HG03095 (cell line): ENCODE data around the gene VWA8.
"Not testable (repeated sequence)": the region's sequence is repeated elsewhere in the genome, so short reads cannot be mapped to it uniquely, and the experiment has no call there.

ENCODE experiments used
- ATAC-seq: cut with Tn5 transposase; IDR thresholded peaks from one replicate; pipeline ENCODE4 v1.9.1; 2021; ENCODE audit warnings: moderate library complexity; ENCODE audit not compliant: unreplicated experiment

The VWA8 gene

DNA sequence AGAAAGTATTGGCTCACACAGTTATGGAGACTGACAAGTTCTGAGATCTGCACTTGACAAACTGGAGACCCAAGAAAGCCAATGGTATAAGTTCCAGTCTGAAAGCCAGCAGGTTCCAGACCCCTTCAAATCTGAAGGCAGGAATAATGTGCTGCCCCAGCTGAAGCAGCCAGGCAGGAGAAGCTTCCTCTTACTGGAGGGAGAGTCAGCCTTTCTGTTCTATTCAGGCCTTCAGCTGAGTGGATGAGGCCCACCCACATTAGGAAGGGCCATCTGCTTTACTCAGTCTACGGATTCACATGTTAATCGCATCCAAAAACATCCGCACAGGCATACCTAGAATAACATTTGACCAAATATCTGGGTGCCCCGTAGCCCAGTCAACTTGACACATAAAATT is 8.2 kb upstream of the VWA8 start:
- no peak for ATAC-seq

DNA sequence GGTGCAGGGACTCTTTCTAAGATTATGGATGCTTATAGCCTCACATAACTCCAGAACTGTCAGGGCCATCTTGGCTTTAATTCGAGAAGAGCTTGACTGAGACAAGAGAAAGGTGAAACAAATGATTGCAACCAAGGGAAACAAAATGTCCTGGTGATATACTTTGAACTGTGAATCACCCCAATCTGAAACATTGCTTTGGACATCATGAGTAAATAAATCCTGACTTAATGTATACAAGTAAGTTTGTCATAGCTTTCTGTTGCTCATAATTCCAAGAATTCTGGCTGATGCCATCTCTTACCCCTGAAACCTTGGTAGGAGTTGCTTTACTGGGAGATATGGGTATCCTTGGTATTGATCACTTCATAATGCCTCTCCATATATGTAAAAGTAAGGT is 5.8 kb upstream of the VWA8 start:
- ATAC-seq, result no peak

- no peak for ATAC-seq
Measured at GRCh38 chr13:41962994-41963393, 2.1 kb upstream of the VWA8 start.

DNA sequence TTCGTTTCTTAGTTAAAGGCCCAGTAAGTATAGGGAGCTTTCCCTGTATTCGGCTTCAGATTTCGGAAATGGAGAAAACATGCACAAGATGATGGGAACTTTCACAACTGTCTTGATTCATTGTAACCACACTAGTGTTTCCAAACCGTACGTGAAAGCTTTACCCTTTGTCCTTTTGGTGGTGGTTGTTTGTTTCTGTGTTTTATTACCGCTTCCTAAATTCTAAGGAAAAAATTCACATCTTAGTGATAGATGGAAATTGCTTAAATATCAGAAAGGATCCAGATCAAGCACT is 504 bp upstream of the VWA8 start:
- no peak for ATAC-seq

- ATAC-seq, result no peak
Measured at GRCh38 chr13:41960211-41960636, 685 bp downstream of the VWA8 start.

- no peak for ATAC-seq
Measured at GRCh38 chr13:41956272-41956671, 4.6 kb downstream of the VWA8 start.

DNA sequence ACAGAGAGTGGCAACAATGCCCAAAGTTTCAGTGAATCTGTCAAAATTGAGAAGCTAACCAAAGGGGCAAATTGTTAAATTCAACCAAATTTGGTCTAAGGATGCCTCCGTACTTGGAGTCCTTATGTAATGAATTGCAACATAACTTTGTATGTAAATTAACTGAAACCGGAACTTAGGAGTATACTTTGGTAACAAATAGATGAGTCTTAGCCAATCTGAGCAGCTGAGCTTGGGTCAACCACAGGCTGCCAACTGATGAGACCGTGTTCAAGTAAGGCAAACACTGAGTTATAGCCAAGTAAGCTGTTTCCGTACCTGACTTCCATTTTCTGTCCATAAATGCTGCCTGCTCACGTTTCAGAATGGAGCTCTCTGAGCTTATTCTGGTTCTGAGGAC is 5.3 kb downstream of the VWA8 start:
- no peak for ATAC-seq

GRCh38 chr13:41954226-41954625 is 6.7 kb downstream of the VWA8 start:
- ATAC-seq, result no peak

GRCh38 chr13:41952749-41953148 is 8.2 kb downstream of the VWA8 start:
- no peak for ATAC-seq

GRCh38 chr13:41949104-41949503 is 11.8 kb downstream of the VWA8 start:
- not testable (repeated sequence) for ATAC-seq

GRCh38 chr13:41945926-41946325 is 15.0 kb downstream of the VWA8 start:
- no peak for ATAC-seq

DNA sequence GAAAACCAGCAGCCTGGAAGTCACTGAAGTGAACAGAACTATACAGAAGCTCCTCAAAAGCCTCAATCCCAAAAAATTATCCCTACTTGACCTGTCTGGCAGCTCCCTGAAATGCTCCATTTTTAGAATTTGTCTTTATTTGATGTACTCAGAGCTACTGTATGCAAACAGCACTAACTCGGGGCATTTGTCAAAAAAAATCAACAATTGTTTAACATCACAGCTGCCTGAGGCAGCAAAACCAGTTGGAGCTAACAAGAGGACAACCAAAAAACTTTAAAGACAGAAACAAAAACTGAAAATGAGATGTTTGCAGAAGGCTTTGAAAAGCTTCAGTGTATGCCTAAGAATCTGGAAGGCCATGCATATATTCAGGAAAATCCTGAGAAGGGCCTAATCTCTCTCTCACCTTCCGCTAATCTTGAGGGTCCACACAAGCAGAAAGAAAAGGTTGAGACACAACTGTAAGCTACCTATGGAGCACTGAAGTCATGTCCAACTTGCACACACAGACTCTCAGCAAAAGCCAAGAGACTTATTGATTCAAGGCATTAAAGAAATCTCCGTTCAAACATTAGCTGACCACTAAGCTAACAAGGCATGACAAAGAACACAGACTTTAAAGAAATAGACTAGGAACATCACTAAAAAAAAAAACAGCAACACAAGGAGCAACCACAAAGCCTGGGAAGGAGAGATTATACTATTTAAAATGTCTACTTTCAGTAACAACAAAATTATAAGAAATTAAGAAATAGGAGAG is 16.1 kb downstream of the VWA8 start:
- ATAC-seq, result no peak

DNA sequence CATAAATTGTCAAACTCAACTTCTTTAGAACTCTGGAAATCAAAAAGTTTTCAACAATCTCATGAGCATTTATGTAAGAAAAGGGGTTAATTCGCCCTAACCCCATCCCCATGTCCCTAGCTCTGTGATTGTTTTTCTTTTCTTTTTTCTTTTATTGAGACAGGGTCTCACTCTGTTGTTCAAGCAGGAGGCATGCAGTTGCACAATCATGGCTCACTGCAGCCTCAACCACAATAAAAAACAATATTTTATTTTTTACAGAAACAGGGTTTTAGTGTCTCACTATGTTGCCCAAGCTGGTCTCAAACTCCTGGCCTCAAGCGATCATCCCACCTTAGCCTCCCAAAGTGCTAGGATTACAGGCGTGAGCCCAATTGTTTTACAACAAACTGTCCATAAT is 16.7 kb downstream of the VWA8 start:
- ATAC-seq, result no peak

GRCh38 chr13:41942462-41943094 is 18.3 kb downstream of the VWA8 start:
- no peak for ATAC-seq

DNA sequence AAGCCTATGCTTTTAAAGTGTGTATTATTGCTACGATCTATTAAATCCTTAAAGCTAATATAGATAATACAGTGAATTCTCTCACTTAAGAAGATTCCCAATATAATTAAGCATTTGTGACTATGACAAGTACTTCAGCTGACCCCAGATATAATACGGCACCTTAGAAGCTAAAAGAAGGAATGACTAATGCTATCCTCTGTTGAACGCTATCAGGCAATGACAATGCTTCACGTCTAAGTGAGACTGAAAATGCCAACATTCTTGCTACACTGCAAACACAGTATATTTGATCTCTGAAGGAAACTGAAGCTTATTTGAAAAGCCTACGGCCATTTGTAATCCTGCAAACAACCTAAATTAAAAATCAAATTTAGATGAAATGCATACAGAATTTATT is 19.7 kb downstream of the VWA8 start:
- no peak for ATAC-seq

DNA sequence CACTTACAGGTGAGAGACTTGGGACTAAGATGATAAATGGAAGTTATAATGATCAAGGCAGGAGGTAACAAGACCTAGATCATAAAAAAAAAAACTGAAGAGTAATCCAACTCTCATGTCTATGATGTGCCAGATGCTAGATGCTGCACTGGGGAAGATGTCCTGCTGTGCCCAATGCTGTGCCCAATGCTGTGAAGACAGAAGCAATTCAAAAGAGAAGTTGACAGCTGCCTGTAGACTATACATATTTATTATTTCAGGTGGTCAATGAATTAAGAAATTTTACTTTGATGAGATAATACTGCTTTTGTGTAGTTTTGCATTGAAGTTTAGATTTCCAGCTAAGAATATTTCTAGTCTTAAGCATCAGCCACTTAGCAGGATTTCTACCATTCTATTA is 21.5 kb downstream of the VWA8 start:
- ATAC-seq, result no peak

- no peak for ATAC-seq
Measured at GRCh38 chr13:41938918-41939317, 22.0 kb downstream of the VWA8 start.

GRCh38 chr13:41937388-41937787 is 23.5 kb downstream of the VWA8 start:
- no peak for ATAC-seq

- ATAC-seq, result no peak
Measured at GRCh38 chr13:41935501-41935900, 25.4 kb downstream of the VWA8 start.

GRCh38 chr13:41934994-41935393 is 25.9 kb downstream of the VWA8 start:
- ATAC-seq, result no peak

GRCh38 chr13:41934120-41934519 is 26.8 kb downstream of the VWA8 start:
- ATAC-seq, result no peak

DNA sequence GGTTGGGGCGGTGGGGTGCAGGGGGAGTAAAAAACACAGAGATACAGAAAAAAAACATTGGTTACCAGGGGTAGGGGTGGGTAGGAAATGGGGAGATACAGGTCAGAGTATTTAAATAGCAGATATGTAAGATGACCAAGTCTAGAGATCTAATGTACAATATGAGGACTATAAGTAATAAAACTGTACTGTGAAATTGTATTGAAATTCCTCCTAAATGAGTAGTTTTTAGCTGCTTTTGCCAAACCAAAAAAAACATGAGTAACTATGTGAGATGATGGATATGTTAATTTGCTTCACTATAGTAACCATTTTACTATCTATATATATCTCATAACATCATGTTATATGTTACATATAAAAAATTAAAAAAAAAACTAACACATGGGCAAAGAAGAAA is 29.6 kb downstream of the VWA8 start:
- ATAC-seq, result no peak

- ATAC-seq, result no peak
Measured at GRCh38 chr13:41930154-41930553, 30.8 kb downstream of the VWA8 start.
